Adipose tissue (tissue), 3 donors: ENCODE data around the gene KCNN3. TPM values are rescaled to one million over a fixed set of nuclear protein-coding genes. Genes with fewer than 3 reads are reported as not detected.

Experiments used
- polyA plus RNA-seq, 3 donors: library from polyadenylated mRNA; stranded (reverse); fragments of 200-250 nt; gene quantifications; one replicate each; pipeline ENCODE4 v1.2.3, GENCODE V29; 2013
- donor health status: healthy with polysubstance abuse.
- donor health status: Bipolar disorder and iron deficiency.
- donor health status: healthy.

Gene KCNN3
- polyA plus RNA-seq, 3 donors: 0.14 to 0.67 (median 0.40) TPM

Other genes with a start within 250 kb of the KCNN3 start
- 10 to 100 TPM; 30.1 to 49.0 (median 37.7) TPM for gene PMVK, start 66.4 kb upstream of the KCNN3 start, polyA plus RNA-seq
- gene PBXIP1, start 85.8 kb upstream of the KCNN3 start, polyA plus RNA-seq: 10 to 100 TPM; 35.1 to 53.5 (median 38.6) TPM
- gene PYGO2, start 91.5 kb upstream of the KCNN3 start, polyA plus RNA-seq: 10 to 100 TPM in 2 of 3 donors, 1 to 10 TPM in 1; 9.1 to 13.9 (median 13.4) TPM
- 100 to 1,000 TPM in 2 of 3 donors, 10 to 100 TPM in 1; 49.1 to 197 (median 110) TPM for gene SHC1, start 100.5 kb upstream of the KCNN3 start, polyA plus RNA-seq
- gene CKS1B, start 104.4 kb upstream of the KCNN3 start, polyA plus RNA-seq: 10 to 100 TPM; 23.6 to 88.9 (median 76.3) TPM
- gene FLAD1, start 113.1 kb upstream of the KCNN3 start, polyA plus RNA-seq: 10 to 100 TPM; 15.3 to 37.9 (median 21.7) TPM
- not detected for gene LENEP, start 123.3 kb upstream of the KCNN3 start, polyA plus RNA-seq
- 10 to 100 TPM; 30.4 to 55.4 (median 35.7) TPM for gene ZBTB7B, start 132.5 kb upstream of the KCNN3 start, polyA plus RNA-seq
- under 1 TPM; 0.48 to 0.86 (median 0.67) TPM for gene DCST2, start 163.5 kb upstream of the KCNN3 start, polyA plus RNA-seq
- gene DCST1, start 163.5 kb upstream of the KCNN3 start, polyA plus RNA-seq: not detected
- gene ADAM15, start 181.0 kb upstream of the KCNN3 start, polyA plus RNA-seq: 100 to 1,000 TPM in 2 of 3 donors, 10 to 100 TPM in 1; 47.1 to 217 (median 169) TPM
- 1 to 10 TPM; 1.7 to 7.1 (median 4.6) TPM for gene EFNA4, start 193.5 kb upstream of the KCNN3 start, polyA plus RNA-seq
- 1 to 10 TPM in 1 of 3 donors, under 1 TPM in 2; 0.56 to 1.3 (median 0.67) TPM for gene EFNA3, start 208.6 kb upstream of the KCNN3 start, polyA plus RNA-seq